Myocyte (in vitro differentiated cells): Measurements from ENCODE around the gene PPM1H. TPM values are rescaled to one million over a fixed set of nuclear protein-coding genes. Genes with fewer than 3 reads are reported as not detected.
"Not testable (repeated sequence)": the region's sequence is repeated elsewhere in the genome, so short reads cannot be mapped to it uniquely, and the experiment has no call there.

ENCODE experiments used
- DNase-seq: peaks from one replicate; pipeline ENCODE4 v3.0.0-alpha.2; 2012; ENCODE audit warnings: low read depth
- total RNA-seq: library from RNA; depleted of rRNA; stranded (reverse); fragments of >200 nt; gene quantifications from 2 replicates; pipeline ENCODE4 v1.2.3, GENCODE V29; 2014

Gene PPM1H
- total RNA-seq, 1 donor from 2014 or later, result 24.6 TPM

- DNase-seq, result no peak
Observed at GRCh38 chr12:62839869-62840660, 94.9 kb downstream of the PPM1H start.

GRCh38 chr12:62834971-62835547, 99.9 kb downstream of the PPM1H start:
- peak; percentile 47 for DNase-seq

GRCh38 chr12:62834406-62834805, 100.5 kb downstream of the PPM1H start:
- peak; percentile 65 for DNase-seq

- no peak for DNase-seq
Observed at GRCh38 chr12:62833634-62834033, 101.3 kb downstream of the PPM1H start.

- no peak for DNase-seq
Observed at GRCh38 chr12:62832558-62832957, 102.4 kb downstream of the PPM1H start.

- DNase-seq, result no peak
Observed at GRCh38 chr12:62832027-62832426, 102.9 kb downstream of the PPM1H start.

GRCh38 chr12:62827855-62828254, 107.1 kb downstream of the PPM1H start:
- no peak for DNase-seq

- no peak for DNase-seq
Observed at GRCh38 chr12:62827042-62827441, 107.9 kb downstream of the PPM1H start.

GRCh38 chr12:62817556-62818271, 117.2 kb downstream of the PPM1H start:
- DNase-seq, result peak; percentile 62

- DNase-seq, result no peak
Observed at GRCh38 chr12:62814243-62814642, 120.7 kb downstream of the PPM1H start.

GRCh38 chr12:62813031-62813829, 121.7 kb downstream of the PPM1H start:
- peak; percentile 77 for DNase-seq

GRCh38 chr12:62811481-62811880, 123.5 kb downstream of the PPM1H start:
- DNase-seq, result not testable (repeated sequence)

GRCh38 chr12:62808166-62808879, 126.6 kb downstream of the PPM1H start:
- no peak for DNase-seq

- DNase-seq, result no peak
Observed at GRCh38 chr12:62806893-62807292, 128.1 kb downstream of the PPM1H start.

GRCh38 chr12:62806244-62806836, 128.6 kb downstream of the PPM1H start:
- no peak for DNase-seq

- DNase-seq, result no peak
Observed at GRCh38 chr12:62805517-62805916, 129.4 kb downstream of the PPM1H start.

- DNase-seq, result no peak
Observed at GRCh38 chr12:62803756-62804155, 131.2 kb downstream of the PPM1H start.

- no peak for DNase-seq
Observed at GRCh38 chr12:62802984-62803383, 132.0 kb downstream of the PPM1H start.

GRCh38 chr12:62802321-62802720, 132.6 kb downstream of the PPM1H start:
- no peak for DNase-seq

GRCh38 chr12:62801796-62802195, 133.2 kb downstream of the PPM1H start:
- no peak for DNase-seq
